Measurements from ENCODE around the gene NXPE1.

Gene NXPE1

DNA sequence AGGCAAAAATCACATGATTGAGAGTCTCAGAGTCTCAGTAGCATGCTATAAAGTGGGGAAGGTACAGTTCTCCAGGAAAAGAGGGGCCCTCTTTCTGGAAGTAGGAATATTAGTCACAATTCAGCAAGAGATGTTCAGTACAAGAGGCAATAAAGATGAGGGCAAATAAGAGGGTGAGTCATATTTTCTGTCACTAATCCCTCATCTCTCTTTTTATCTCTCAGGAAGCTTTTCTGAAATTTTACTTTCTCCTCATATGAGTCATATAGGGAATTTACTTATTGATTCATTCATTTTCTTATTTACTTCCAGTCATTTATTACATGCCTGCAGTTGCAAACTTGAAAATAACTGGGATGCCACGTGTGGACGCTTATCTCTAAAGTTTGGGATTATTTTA lies 3.4 kb upstream of the NXPE1 start:
- no peak for DNase-seq (ENCODE audit: extremely low read depth in 1 of 2, low read depth in 1 of 2)

DNA sequence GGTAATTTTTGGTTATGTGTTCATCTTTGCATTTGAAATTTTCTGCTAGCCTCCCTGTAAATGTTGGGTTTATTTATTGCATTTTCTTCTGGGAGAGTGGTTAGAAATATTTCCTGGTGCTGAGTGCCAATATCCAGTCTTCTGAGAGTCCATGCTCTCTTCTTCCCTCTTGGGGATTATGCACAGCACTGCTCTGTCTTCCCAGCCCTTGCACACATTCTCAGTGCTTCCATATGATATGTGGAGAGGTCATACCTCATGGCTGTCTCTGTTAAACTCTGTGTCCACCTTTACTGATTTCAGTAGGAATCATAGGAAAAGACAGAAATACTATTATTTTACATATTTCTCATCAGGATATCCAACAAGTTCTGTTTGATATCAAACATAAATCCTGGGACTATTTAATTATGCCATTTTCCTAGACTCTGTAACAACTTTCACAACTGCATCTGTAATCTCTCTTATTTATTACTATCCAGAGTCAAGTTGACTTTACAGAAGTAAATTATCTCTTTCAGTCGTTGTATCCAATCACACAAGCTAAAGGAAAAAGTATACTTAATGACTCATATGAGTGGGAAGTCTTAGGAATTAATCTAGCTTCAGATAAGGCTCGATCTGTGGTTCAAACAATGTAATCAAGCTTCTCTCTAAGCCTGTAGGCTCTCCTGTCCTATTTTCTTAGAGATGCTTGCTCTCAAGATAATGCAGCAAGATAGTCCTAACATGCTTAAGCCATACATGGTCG lies 2.7 kb upstream of the NXPE1 start:
- no peak for DNase-seq (ENCODE audit: extremely low read depth in 1 of 2, low read depth in 1 of 2)

DNA sequence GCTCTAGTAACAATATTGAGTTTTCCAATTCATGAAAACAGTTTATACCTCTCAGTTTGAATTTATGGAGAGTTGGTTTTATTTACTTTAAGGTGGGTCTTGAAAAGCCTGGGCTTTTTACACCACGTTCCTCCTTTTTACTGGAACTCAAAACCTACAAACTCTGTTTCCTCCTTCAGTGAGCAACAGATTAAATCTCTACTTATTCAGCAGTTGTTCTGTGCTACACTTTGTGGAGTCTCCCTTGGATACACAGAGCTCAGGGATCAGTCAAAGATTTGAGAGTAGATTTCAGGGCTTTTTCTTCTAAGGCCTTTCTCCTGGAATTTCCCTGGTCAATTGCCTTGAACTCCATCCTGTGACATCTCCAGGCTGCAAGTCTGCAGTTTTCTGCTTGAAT lies 3.5 kb downstream of the NXPE1 start:
- no peak for DNase-seq (ENCODE audit: extremely low read depth in 1 of 2, low read depth in 1 of 2)

DNA sequence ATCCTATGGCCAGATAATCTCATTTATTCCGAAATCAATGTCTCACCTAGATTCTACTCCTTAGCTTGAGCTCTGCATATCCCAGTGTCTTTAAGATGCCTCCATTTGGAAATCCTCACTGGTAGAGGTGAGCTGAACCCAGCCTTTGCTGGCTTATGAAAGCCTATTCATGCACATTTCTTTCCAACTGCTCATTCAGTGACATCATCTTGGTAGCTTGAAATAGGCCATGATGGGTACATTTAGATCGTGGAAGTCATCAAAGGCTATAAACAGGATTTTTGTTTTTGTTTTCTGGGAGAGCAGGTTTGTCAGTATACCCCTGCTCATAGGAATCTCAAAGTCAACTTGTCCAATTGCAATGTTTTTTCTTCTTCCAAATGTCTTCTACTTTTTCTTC lies 6.0 kb downstream of the NXPE1 start:
- DNase-seq (ENCODE audit: extremely low read depth in 1 of 2, low read depth in 1 of 2), result no peak

DNA sequence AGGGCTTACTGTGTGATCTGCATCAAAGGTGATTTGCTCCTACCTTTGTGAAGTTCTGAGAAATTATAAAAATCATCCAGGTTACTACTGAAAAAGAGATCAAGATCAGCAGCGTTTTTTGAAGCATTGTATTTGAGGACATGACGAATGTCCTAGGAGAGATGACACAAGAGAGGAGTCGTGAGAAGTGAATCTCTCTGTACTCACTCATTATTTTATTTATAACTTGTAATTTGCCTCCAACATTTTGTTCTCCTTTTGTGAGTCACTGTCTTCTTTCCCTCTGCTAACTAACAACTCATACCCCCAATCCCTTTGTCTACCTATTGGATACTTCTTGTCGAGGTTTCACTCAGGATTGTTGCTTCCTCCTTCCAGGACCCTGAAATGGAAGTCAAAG lies 8.6 kb downstream of the NXPE1 start:
- no peak for DNase-seq (ENCODE audit: extremely low read depth in 1 of 2, low read depth in 1 of 2)

DNA sequence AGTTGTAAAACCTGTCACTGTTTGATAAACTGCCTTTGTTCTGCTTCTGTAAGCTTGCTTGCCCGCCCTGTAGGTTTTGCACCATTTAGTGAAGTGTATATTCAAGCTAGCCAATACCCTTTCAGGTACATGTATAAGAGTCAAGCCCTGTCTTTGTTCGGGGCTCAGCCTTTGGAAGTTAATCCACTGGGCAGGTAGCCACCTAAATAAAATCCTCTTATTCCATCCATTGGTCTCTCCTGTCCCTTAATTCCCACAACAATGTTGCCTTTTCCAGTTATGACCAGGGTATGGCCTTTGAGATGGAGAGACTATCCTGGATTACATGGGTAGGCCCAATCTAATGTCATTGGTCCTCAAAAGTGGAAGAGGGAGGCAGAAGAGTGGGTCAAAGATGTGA lies 34.0 kb downstream of the NXPE1 start:
- no peak for DNase-seq (ENCODE audit: extremely low read depth in 1 of 2, low read depth in 1 of 2)

DNA sequence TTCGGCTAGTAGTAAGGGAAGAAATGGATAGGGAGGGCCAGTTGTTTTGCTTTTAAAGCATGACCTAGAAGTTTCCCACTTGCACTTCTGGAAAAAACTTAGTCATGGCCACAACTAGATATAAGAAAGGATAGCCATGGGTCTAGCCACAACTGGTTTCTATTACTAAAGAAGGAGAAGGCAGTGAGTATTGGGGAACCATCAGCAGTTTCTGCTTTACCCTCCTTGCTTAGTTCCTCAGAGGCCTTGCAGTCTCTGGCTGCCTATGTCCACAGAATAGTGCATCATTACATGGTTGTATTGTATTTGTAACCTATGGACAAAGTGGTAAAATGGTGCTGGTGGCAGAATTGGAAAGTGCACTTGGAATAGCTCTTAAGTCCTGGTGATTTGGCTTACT lies 35.6 kb downstream of the NXPE1 start:
- no peak for DNase-seq (ENCODE audit: extremely low read depth in 1 of 2, low read depth in 1 of 2)

DNA sequence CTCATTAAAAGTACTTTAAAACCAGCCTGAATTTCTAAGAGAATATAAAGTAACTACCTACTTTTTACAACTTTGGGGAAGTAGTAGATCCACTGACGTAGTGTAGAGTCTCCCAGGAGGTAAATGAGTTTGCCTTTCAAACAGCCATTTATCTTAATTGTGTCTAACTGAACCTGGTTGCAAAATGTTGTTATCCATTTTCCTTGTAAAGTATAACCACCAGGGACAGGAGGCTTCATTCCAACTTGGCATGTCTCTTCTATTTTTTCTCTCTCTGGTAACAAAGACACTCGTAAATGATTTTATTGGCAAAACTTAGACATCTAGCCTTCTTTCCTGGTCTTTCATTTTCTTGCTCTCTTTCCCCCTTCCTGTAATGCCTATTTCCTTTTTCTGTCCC lies 36.9 kb downstream of the NXPE1 start:
- DNase-seq (ENCODE audit: extremely low read depth in 1 of 2, low read depth in 1 of 2), result no peak

DNA sequence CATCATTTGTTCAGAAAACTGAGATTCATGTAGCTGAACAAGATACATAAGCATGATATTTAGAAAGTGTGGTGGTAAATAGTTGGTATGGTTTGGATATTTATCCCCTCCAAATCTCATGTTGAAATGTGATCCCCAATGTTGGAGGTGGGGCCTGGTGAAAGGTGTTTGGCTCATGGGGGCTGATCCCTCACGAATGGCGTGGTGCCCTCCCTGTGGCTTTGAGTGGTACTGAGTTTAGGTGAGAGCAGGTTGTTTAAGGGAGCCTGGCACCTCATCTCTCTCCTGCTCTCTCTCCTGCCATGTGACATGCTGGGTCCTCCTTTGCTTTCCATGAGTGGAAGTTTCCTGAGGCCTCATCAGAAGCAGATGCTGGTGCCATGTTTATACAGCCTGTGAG lies 48.1 kb downstream of the NXPE1 start:
- no peak for DNase-seq (ENCODE audit: extremely low read depth in 1 of 2, low read depth in 1 of 2)

DNA sequence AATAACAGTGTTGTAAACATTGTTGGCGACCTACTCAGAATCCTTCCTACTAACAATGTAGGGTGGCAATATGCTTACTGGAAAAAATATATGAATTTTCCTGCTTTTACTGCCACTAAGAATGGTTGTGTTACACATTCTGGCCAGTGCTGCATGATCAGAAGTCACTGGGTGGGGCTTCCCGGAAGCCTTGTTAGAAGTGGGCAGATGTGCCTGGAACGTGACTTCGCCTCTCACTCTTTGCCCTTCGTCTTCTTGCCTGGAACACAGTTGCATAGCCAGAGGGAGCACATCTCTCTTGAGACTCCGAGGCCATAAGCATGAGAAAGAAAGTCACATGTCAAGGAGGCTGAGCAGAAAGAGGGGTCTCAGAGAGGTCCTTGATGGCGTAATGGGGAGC lies 48.6 kb downstream of the NXPE1 start:
- no peak for DNase-seq (ENCODE audit: extremely low read depth in 1 of 2, low read depth in 1 of 2)

DNA sequence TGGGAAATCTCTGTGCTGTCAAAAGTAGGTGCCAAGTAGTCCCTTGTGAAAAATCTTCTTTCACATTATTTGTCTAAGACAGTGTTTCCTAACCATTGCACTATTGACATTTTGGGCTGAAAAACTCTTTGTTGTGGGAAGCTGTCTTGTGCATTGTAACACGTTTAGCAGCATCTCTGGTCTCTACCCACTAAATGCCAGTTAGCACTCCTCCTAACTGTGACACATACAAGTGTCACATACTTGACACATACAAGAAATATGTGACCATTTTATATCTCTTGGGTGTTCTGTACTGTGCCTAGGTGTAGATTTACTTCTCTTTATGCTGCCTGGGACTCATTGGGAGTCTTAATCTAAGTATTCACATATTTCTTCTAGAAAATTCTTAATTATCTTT lies 57.8 kb downstream of the NXPE1 start:
- DNase-seq (ENCODE audit: extremely low read depth in 1 of 2, low read depth in 1 of 2), result no peak

DNA sequence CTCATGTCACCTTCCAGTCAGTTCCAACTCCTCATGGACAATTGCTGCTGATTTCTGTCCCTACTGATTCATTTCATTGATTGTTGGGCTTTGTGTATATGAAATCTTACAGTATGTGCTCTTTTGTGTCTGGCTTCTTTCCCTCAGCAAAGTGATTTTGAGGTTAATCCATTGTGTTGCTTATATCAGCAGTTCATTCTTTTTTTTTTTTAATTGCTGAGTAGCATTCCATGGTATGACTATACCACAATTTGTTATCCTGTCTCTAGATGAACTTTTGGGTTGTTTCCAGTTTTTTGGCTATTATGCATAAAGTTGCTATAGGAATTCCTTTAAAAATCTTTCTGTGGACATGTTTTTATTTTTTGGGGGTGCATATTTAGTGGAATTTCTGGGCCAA lies 59.9 kb downstream of the NXPE1 start:
- no peak for DNase-seq (ENCODE audit: extremely low read depth in 1 of 2, low read depth in 1 of 2)

DNA sequence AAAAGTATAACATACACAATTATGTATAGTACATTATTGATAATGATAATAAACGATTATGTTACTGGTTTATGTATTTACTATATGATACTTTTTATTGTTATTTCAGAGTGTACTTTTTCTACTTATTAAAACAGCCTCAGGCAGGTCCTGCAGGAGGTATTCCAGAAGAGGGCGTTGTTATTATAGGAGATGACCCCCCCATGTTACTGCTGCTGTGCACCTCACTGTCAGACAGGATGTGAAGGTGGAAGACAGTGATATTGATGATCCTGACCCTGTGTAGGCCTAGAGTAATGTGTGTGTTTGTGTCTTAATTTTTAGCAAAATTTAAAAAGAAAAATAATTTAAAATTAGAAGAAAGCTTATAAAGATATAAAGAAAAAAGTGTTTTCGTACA lies 62.8 kb downstream of the NXPE1 start:
- no peak for DNase-seq (ENCODE audit: extremely low read depth in 1 of 2, low read depth in 1 of 2)

DNA sequence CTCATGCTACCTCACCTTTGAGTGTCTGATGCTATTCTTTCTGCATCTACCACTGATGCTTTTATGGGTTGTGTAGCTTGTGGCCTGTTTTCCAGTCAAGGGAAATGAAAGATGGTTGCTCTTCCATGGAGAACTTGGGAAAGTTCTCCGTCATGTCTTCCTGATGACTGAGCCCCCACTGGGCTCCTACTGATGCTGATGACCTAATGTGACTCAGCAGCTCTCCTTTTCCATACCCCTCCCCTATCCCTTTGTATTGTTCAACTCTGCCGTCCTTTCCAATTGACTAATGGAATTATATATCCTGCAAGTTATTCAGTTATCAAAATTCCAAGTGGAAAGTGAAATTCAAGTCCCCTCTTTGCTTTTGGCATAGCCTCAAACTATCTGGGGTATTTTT lies 75.8 kb downstream of the NXPE1 start:
- no peak for DNase-seq (ENCODE audit: extremely low read depth in 1 of 2, low read depth in 1 of 2)

DNA sequence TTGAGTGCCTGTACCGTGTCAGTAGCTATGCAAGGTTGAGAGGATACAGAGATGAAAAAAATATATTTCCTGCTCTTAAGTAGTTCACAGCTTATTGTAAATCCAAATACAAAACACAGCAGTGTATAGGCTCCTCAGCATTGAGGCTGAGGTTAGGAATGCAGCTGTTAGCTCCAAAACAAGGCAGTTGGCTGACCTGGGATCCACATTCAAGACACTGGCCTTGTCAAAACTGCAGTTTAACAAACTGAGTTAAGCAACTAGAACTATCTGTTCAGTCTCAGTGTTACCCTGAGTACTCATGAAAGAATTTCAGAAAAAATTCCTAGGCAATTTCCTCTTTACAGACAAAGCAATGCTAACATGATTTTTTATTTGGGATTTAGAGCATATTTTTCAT lies 77.6 kb downstream of the NXPE1 start:
- no peak for DNase-seq (ENCODE audit: extremely low read depth in 1 of 2, low read depth in 1 of 2)

DNA sequence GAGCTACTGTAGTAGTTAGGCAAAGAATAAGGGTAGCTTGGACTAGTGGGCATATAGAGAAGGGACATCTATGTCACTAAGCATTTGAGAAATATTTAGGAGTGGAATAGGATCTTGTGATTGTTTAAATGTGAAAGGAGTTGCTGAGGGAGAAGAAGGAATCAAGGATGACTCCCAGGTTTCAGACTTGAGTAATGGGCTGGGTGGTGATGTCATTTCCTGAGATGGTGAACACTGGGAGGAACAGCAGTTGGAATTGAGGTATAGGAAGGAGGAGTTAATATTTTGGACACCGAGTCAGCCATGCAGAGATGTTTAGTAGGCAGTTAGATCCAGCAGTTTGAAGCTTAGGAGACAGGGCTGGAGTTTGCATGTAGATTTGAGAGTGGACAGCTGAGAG lies 80.3 kb downstream of the NXPE1 start:
- no peak for DNase-seq (ENCODE audit: extremely low read depth in 1 of 2, low read depth in 1 of 2)

DNA sequence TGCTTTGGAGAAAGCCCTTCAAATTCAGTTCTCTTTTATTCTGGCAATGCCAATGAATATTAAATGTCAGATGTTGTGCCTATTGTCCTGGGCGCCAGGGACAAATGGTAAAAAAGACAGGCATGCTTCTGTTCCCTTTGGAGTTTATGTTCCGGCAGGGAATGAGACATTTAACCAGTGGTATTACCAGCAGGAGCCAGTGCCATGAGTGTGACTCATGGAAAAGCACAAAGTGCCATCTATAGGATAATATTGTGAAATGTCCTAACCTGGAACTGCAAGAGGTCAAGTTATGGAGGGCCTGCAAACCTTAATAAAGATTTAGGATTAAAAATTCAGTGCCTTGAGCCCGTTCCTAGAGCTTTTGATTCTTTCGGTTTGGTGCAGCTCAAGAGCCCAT lies 80.9 kb downstream of the NXPE1 start:
- DNase-seq (ENCODE audit: extremely low read depth in 1 of 2, low read depth in 1 of 2), result no peak

DNA sequence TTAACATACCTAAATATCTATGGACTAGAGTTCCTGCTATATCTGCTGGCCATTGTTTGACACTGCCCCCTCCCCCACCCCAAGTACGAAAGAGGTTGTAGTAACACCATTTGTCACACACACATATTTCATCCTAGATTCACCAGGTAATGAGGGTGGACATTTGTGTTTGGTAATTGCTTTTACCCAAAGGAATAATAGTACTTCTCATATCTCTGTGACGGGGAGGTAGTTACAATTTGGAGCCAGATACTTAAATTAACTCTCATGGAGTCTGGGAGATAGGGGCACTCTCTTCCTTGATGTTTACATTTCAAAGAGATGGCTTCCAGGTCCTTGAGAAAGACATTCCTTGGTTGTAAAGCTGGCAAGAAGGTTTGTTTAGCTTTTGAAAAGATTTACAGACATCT lies 81.7 kb downstream of the NXPE1 start:
- DNase-seq (ENCODE audit: extremely low read depth in 1 of 2, low read depth in 1 of 2), result no peak

DNA sequence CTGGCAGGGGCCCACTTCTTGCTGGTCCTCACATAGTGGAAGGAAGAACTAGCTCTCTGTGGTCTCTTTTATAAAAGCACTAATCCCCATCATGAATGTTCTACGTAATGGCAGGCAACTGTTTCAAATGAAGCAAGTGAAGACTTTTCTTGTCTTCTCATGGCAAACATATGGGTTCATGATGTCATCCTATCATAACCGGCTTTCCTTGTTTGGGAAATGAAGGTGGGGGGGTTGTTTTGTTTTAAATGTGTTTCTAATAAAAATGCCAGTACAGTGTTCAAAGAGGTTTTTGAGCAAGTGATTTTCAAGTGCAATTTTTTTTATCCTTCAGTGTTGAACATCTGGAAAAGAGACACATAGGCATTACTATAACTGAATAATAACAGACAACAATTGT lies 87.0 kb downstream of the NXPE1 start:
- DNase-seq (ENCODE audit: extremely low read depth in 1 of 2, low read depth in 1 of 2), result no peak

Measured in stimulated activated CD8-positive, alpha-beta memory T cell treated with anti-CD3 and anti-CD28 coated beads, Interleukin-7, amount 100 ng/mL, for 48 hours (primary cell).